Ectodermal cell (in vitro differentiated cells): Measurements from ENCODE around the gene NPB.
A peak's percentile ranks its signal among the peaks of the same experiment; 100 is the strongest.

Experiments used
- H3K27ac ChIP-seq: 2 replicates; pipeline ENCODE4 v1.7.0; 2013; ENCODE audit warnings: mild to moderate bottlenecking, low read depth, low read length; ENCODE audit not compliant: insufficient read depth, poor library complexity, severe bottlenecking
- H3K27me3 ChIP-seq: 2 replicates; pipeline ENCODE4 v1.7.0; 2013; ENCODE audit warnings: mild to moderate bottlenecking, low read length; ENCODE audit not compliant: insufficient read depth, control insufficient read depth, poor library complexity, severe bottlenecking
- H3K36me3 ChIP-seq: one replicate; pipeline ENCODE4 v1.7.0; 2013; ENCODE audit warnings: low read length; ENCODE audit not compliant: control insufficient read depth, insufficient read depth
- H3K4me1 ChIP-seq: one replicate; pipeline ENCODE4 v1.7.0; 2013; ENCODE audit warnings: low read length; ENCODE audit not compliant: control insufficient read depth, insufficient read depth
- H3K4me3 ChIP-seq: 2 replicates; pipeline ENCODE4 v1.7.0; 2013; ENCODE audit warnings: low read depth, low read length, control low read depth; ENCODE audit not compliant: insufficient read depth
- H3K9me3 ChIP-seq: 2 replicates; pipeline ENCODE4 v1.7.0; 2013; ENCODE audit warnings: mild to moderate bottlenecking, low read length, moderate library complexity; ENCODE audit not compliant: control insufficient read depth
- WGBS, 2 experiments: methylation state at CpG; one replicate each; pipeline ENCODE4 v1.1.7; 2013; ENCODE audit warnings: missing lambda C conversion rate in 2 of 2; 5-methylcytosine and 5-hydroxymethylcytosine counted together

NPB gene

GRCh38 chr17:81870131-81870980 is 31.7 kb upstream of the NPB start:
- H3K4me3 ChIP-seq, result peak overlapping the region; percentile 99
- H3K4me1 ChIP-seq, result peaks cover 34% of the 10 kb centered on the region
- WGBS, 2 experiments, result 2% methylated on average over 65 of the region's 65 CpGs
- no peaks in the 10 kb centered on the region for H3K27me3 ChIP-seq
- H3K27ac ChIP-seq, result peak overlapping the region; percentile 9
- H3K36me3 ChIP-seq, result no peaks in the 10 kb centered on the region
- H3K9me3 ChIP-seq, result no peaks in the 10 kb centered on the region

GRCh38 chr17:81870981-81871386 is 31.1 kb upstream of the NPB start, which contains the start of gene ARHGDIA:
TSS of gene ARHGDIA (minus strand) at chr17:81871337. CDS start at chr17:81869930, 1,407 bp downstream.
- H3K9me3 ChIP-seq, result no peaks in the 10 kb centered on the region
- H3K36me3 ChIP-seq, result no peaks in the 10 kb centered on the region
- 0% methylated on average over 64 of the region's 64 CpGs for WGBS, 2 experiments
- peak within 1 kb of the TSS; percentile 87 for H3K27ac ChIP-seq
- no peaks in the 10 kb centered on the region for H3K27me3 ChIP-seq
- H3K4me1 ChIP-seq, result peaks cover 34% of the 10 kb centered on the region
- H3K4me3 ChIP-seq, result peak within 1 kb of the TSS; percentile 99

GRCh38 chr17:81871387-81872230 is 30.4 kb upstream of the NPB start:
- no peaks in the 10 kb centered on the region for H3K36me3 ChIP-seq
- H3K27me3 ChIP-seq, result no peaks in the 10 kb centered on the region
- WGBS, 2 experiments, result 6% methylated on average over 86 of the region's 86 CpGs

GRCh38 chr17:81877569-81877968 is 24.5 kb upstream of the NPB start:
- Histone ChIP-seq H3K27me3 (no peaks in the 10 kb centered on the region), H3K4me3 (no peak overlapping the region), H3K4me1 (no peaks in the 10 kb centered on the region), H3K36me3 (peaks cover 2% of the 10 kb centered on the region), H3K27ac (no peak overlapping the region), H3K9me3 (no peaks in the 10 kb centered on the region)
- 93 to 96% methylated on average over 5 of the region's 5 CpGs for WGBS, 2 experiments

More at GRCh38 chr17:81871387-81872230, 30.4 kb upstream of the NPB start:
- Histone ChIP-seq H3K27ac (peak overlapping the region; percentile 87), H3K4me3 (peak overlapping the region; percentile 99), H3K9me3 (no peaks in the 10 kb centered on the region), H3K4me1 (peaks cover 34% of the 10 kb centered on the region)

- H3K4me3 ChIP-seq, result no peak overlapping the region
- no peaks in the 10 kb centered on the region for H3K9me3 ChIP-seq
- H3K36me3 ChIP-seq, result peaks cover 2% of the 10 kb centered on the region
- WGBS, 2 experiments, result 96 to 97% methylated on average over 3 of the region's 3 CpGs
- H3K27ac ChIP-seq, result no peak overlapping the region
- H3K4me1 ChIP-seq, result no peaks in the 10 kb centered on the region
- no peaks in the 10 kb centered on the region for H3K27me3 ChIP-seq
These were observed 23.7 kb upstream of the NPB start for GRCh38 chr17:81878294-81878693.

GRCh38 chr17:81879121-81879520 is 22.9 kb upstream of the NPB start:
- Histone ChIP-seq H3K4me3 (no peak overlapping the region), H3K27me3 (no peaks in the 10 kb centered on the region), H3K36me3 (peaks cover 7% of the 10 kb centered on the region), H3K27ac (no peak overlapping the region), H3K9me3 (no peaks in the 10 kb centered on the region), H3K4me1 (no peaks in the 10 kb centered on the region)
- WGBS, 2 experiments, result 95 to 96% methylated on average over 5 of the region's 5 CpGs

GRCh38 chr17:81884520-81884919 is 17.5 kb upstream of the NPB start:
- Histone ChIP-seq H3K27me3 (no peaks in the 10 kb centered on the region), H3K4me3 (no peak overlapping the region), H3K4me1 (no peaks in the 10 kb centered on the region), H3K27ac (no peak overlapping the region), H3K9me3 (no peaks in the 10 kb centered on the region), H3K36me3 (peaks cover 38% of the 10 kb centered on the region)
- WGBS, 2 experiments, result 96% methylated on average over 11 of the region's 11 CpGs

GRCh38 chr17:81884968-81885367 is 17.1 kb upstream of the NPB start:
- Histone ChIP-seq H3K9me3 (no peaks in the 10 kb centered on the region), H3K27me3 (no peaks in the 10 kb centered on the region), H3K4me1 (peaks cover 1% of the 10 kb centered on the region), H3K4me3 (no peak overlapping the region), H3K36me3 (peaks cover 42% of the 10 kb centered on the region), H3K27ac (no peak overlapping the region)
- WGBS, 2 experiments, result 94 to 97% methylated on average over 5 of the region's 5 CpGs

- Histone ChIP-seq H3K4me3 (no peak overlapping the region), H3K4me1 (peaks cover 6% of the 10 kb centered on the region), H3K27ac (no peak overlapping the region), H3K36me3 (peaks cover 44% of the 10 kb centered on the region), H3K27me3 (no peaks in the 10 kb centered on the region), H3K9me3 (no peaks in the 10 kb centered on the region)
- 94% methylated on average over 10 of the region's 10 CpGs for WGBS, 2 experiments
These were observed 16.6 kb upstream of the NPB start for GRCh38 chr17:81885454-81885853.
